Aorta (tissue), 5 donors: Measurements from ENCODE around the gene WDR77. TPM values are rescaled to one million over a fixed set of nuclear protein-coding genes. Genes with fewer than 3 reads are reported as not detected.

Experiments
- ATAC-seq: fragments of 200-7000 bp; cut with Tn5 transposase; one replicate; pipeline ENCODE4 v1.9.1; 2022; ENCODE audit warnings: moderate library complexity; ENCODE audit not compliant: low FRiP score
- DNase-seq, 2 donors: peaks; one replicate each; pipeline ENCODE4 v3.0.0-alpha.2; 2020
- H3K27ac ChIP-seq, 2 donors: one replicate each; pipeline ENCODE4 v1.5.1; 2013; ENCODE audit warnings: low read length in 2 of 2, mild to moderate bottlenecking in 2 of 2, moderate library complexity in 2 of 2, control low read depth in 1 of 2, inconsistent platforms in 1 of 2, low read depth in 1 of 2
- H3K27me3 ChIP-seq, 2 donors: one replicate each; pipeline ENCODE4 v1.6.1; 2013; ENCODE audit warnings: control low read depth in 1 of 2, low read length in 1 of 2, mild to moderate bottlenecking in 1 of 2, moderate library complexity in 1 of 2; ENCODE audit not compliant: insufficient read depth in 2 of 2, control insufficient read depth in 1 of 2
- H3K36me3 ChIP-seq, 2 donors: one replicate each; pipeline ENCODE4 v1.6.1; 2013; ENCODE audit warnings: control low read depth in 1 of 2, low read length in 1 of 2, mild to moderate bottlenecking in 1 of 2; ENCODE audit not compliant: insufficient read depth in 2 of 2, control insufficient read depth in 1 of 2
- H3K4me1 ChIP-seq, 2 donors: one replicate each; pipeline ENCODE4 v1.6.1; 2013; ENCODE audit warnings: low read length in 2 of 2, control low read depth in 1 of 2, mild to moderate bottlenecking in 1 of 2, moderate library complexity in 1 of 2; ENCODE audit not compliant: insufficient read depth in 2 of 2, control insufficient read depth in 1 of 2
- H3K4me3 ChIP-seq, 2 donors: one replicate each; pipeline ENCODE4 v1.5.1; 2013; ENCODE audit warnings: low read length in 2 of 2, control low read depth in 1 of 2, mild to moderate bottlenecking in 1 of 2
- H3K9me3 ChIP-seq: one replicate; pipeline ENCODE4 v1.6.1; 2013; ENCODE audit warnings: mild to moderate bottlenecking, low read length; ENCODE audit not compliant: control insufficient read depth
- WGBS, 2 donors: extraction: QIAGEN DNeasy Blood & Tissue Kit; methylation state at CpG; one replicate each; pipeline ENCODE4 v1.1.7; 2013; 5-methylcytosine and 5-hydroxymethylcytosine counted together
- intact Hi-C, 2 donors: fragments of 100-400 bp; cut with DNase I; formaldehyde crosslinking; loops; one replicate each; pipeline versions ENCODE4 v1.14.2 to v1.15.0; 2022
- polyA plus RNA-seq, 2 donors: library from polyadenylated mRNA; stranded (reverse); fragments of 200-250 nt; gene quantifications; one replicate each; pipeline ENCODE4 v1.2.3, GENCODE V29; 2013
- total RNA-seq, 2 donors: library from RNA; stranded (reverse); fragmentation: NEBNext Ultra II Directional; extraction: Animal tissue kit (Norgen Biotek cat#: 25700); gene quantifications; one replicate each; pipeline ENCODE4 v1.2.1, GENCODE V29; 2021
- donor health status: healthy with polysubstance abuse.
- donor health status: Bipolar disorder and iron deficiency.
- donor health status: DM: no; HTN: no; CAD: no.
- donor health status: DM: no; HTN: no; CAD: no.
- donor health status: DM: yes; HTN: yes; CAD: no.

The WDR77 gene
- total and polyA plus RNA-seq, 4 donors, result 14.5 to 20.1 (median 17.3) TPM

DNA sequence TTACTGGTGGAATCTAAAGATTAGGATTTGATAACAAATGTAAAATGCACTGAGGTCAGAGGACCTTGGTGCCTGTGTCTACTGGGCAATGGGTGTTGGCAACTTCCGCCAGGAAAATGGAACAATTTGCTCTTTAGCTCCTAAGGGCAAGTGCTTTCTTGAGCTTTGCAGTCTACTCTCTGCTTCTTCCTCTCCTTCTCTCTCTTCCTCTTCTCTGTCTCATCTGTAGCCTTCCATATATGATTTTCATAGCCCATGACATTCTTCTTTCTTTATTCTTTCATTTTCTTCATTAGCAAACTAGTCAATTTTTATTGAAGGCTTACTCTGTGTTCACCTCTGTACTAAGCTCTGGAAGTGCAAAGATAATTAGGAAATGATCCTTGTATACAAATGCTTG, 57.0 kb downstream of the WDR77 start:
- no peak for DNase-seq

More for the DNA sequence above, 57.0 kb downstream of the WDR77 start:
- intact Hi-C loops, result no loop called here
- Histone ChIP-seq H3K27ac (no peak overlapping the region), H3K4me3 (no peak overlapping the region), H3K9me3 (no peaks in the 10 kb centered on the region), H3K36me3 (no peaks in the 10 kb centered on the region), H3K27me3 (no peaks in the 10 kb centered on the region), H3K4me1 (no peaks in the 10 kb centered on the region)
- WGBS, 2 donors, result 84 to 90% methylated on average over 1 of the region's 1 CpG
- no peak for ATAC-seq

Other genes starting within 250 kb of the WDR77 start
- 10 to 100 TPM; 12.3 to 17.7 TPM for gene DENND2D, start 248.6 kb downstream of the WDR77 start, total RNA-seq
- gene DENND2D, start 248.6 kb downstream of the WDR77 start, polyA plus RNA-seq, result 10 to 100 TPM in 1 of 2 donors, under 1 TPM in 1; 0.77 to 20.3 TPM
- 10 to 100 TPM in 1 of 2 donors, 1 to 10 TPM in 1; 7.8 to 12.5 TPM for gene CHI3L2, start 221.5 kb downstream of the WDR77 start, total RNA-seq
- under 1 TPM in 1 of 2 donors, not detected in 1; 0.33 TPM for gene CHI3L2, start 221.5 kb downstream of the WDR77 start, polyA plus RNA-seq
- gene CHIA, start 158.4 kb downstream of the WDR77 start, total RNA-seq, result not detected
- gene CHIA, start 158.4 kb downstream of the WDR77 start, polyA plus RNA-seq, result under 1 TPM in 1 of 2 donors, not detected in 1; 0.28 TPM
- 1 to 10 TPM; 2.0 to 7.3 TPM for gene OVGP1, start 21.5 kb downstream of the WDR77 start, total RNA-seq
- 1 to 10 TPM in 1 of 2 donors, under 1 TPM in 1; 0.25 to 3.9 TPM for gene OVGP1, start 21.5 kb downstream of the WDR77 start, polyA plus RNA-seq
- gene ATP5PB, start 208 bp upstream of the WDR77 start, total RNA-seq, result 100 to 1,000 TPM; 110 TPM
- 100 to 1,000 TPM; 140 to 219 TPM for gene ATP5PB, start 208 bp upstream of the WDR77 start, polyA plus RNA-seq
- 10 to 100 TPM; 19.1 to 53.6 TPM for gene C1orf162, start 24.7 kb upstream of the WDR77 start, total RNA-seq
- gene C1orf162, start 24.7 kb upstream of the WDR77 start, polyA plus RNA-seq, result 10 to 100 TPM; 20.5 to 51.5 TPM
- gene ADORA3, start 54.4 kb upstream of the WDR77 start, total RNA-seq, result 10 to 100 TPM in 1 of 2 donors, 1 to 10 TPM in 1; 4.3 to 10.5 TPM
- 10 to 100 TPM in 1 of 2 donors, 1 to 10 TPM in 1; 3.4 to 13.4 TPM for gene ADORA3, start 54.4 kb upstream of the WDR77 start, polyA plus RNA-seq
- gene TMIGD3, start 54.4 kb upstream of the WDR77 start, total RNA-seq, result 1 to 10 TPM; 4.0 to 6.0 TPM
- gene TMIGD3, start 54.4 kb upstream of the WDR77 start, polyA plus RNA-seq, result 1 to 10 TPM; 1.3 to 7.3 TPM
- gene RAP1A, start 170.5 kb upstream of the WDR77 start, total RNA-seq, result 100 to 1,000 TPM; 125 to 174 TPM
- 100 to 1,000 TPM; 108 to 318 TPM for gene RAP1A, start 170.5 kb upstream of the WDR77 start, polyA plus RNA-seq